Measurements from ENCODE around the gene CYLD. TPM values are rescaled to one million over a fixed set of nuclear protein-coding genes. Genes with fewer than 3 reads are reported as not detected.

The CYLD gene
- total RNA-seq, 1 donor = 61.9 TPM

GRCh38 chr16:50809561-50809960 lies 67.7 kb downstream of the CYLD start:
- H3K27me3 ChIP-seq (ENCODE audit: insufficient read depth, low read length) = no peaks in the 10 kb centered on the region
- H3K36me3 ChIP-seq (ENCODE audit: insufficient read depth, low read length) = no peaks in the 10 kb centered on the region
- no peak overlapping the region for H3K27ac ChIP-seq (ENCODE audit: low read depth, low read length)
- TF ChIP-seq CTCF (IDR thresholded peaks at IDR 0.05; ENCODE audit: extremely low read depth, low read depth, low read length) = no peak
- H3K4me2 ChIP-seq (ENCODE audit: insufficient read depth, low read length) = no peak overlapping the region
- no peak overlapping the region for H2AFZ ChIP-seq (ENCODE audit: low read length)
- H3K9me3 ChIP-seq (ENCODE audit: low read depth, low read length) = no peaks in the 10 kb centered on the region
- H3K79me2 ChIP-seq (ENCODE audit: insufficient read depth, low read length) = no peaks in the 10 kb centered on the region
- no peaks in the 10 kb centered on the region for H4K20me1 ChIP-seq (ENCODE audit: insufficient read depth, low read length)
- H3K4me1 ChIP-seq (ENCODE audit: insufficient read depth, low read length) = no peaks in the 10 kb centered on the region
- no peak for DNase-seq (ENCODE audit: insufficient read length, low spot score, missing footprints)
- no peak overlapping the region for H3K4me3 ChIP-seq (ENCODE audit: insufficient read depth, low read length)

- no peaks in the 10 kb centered on the region for H3K9me3 ChIP-seq (ENCODE audit: low read depth, low read length)
- no peaks in the 10 kb centered on the region for H3K36me3 ChIP-seq (ENCODE audit: insufficient read depth, low read length)
- DNase-seq (ENCODE audit: insufficient read length, low spot score, missing footprints) = no peak
These were observed 68.5 kb downstream of the CYLD start for GRCh38 chr16:50810241-50810965.

GRCh38 chr16:50812046-50812445 lies 70.2 kb downstream of the CYLD start:
- H3K79me2 ChIP-seq (ENCODE audit: insufficient read depth, low read length) = no peaks in the 10 kb centered on the region
- H3K4me2 ChIP-seq (ENCODE audit: insufficient read depth, low read length) = no peak overlapping the region
- H2AFZ ChIP-seq (ENCODE audit: low read length) = no peak overlapping the region
- no peaks in the 10 kb centered on the region for H3K9me3 ChIP-seq (ENCODE audit: low read depth, low read length)
- H3K36me3 ChIP-seq (ENCODE audit: insufficient read depth, low read length) = no peaks in the 10 kb centered on the region
- H3K27ac ChIP-seq (ENCODE audit: low read depth, low read length) = no peak overlapping the region
- DNase-seq (ENCODE audit: insufficient read length, low spot score, missing footprints) = no peak
- no peak for TF ChIP-seq CTCF (IDR thresholded peaks at IDR 0.05; ENCODE audit: extremely low read depth, low read depth, low read length)
- H4K20me1 ChIP-seq (ENCODE audit: insufficient read depth, low read length) = no peaks in the 10 kb centered on the region
- H3K4me1 ChIP-seq (ENCODE audit: insufficient read depth, low read length) = no peaks in the 10 kb centered on the region
- H3K27me3 ChIP-seq (ENCODE audit: insufficient read depth, low read length) = no peaks in the 10 kb centered on the region
- H3K4me3 ChIP-seq (ENCODE audit: insufficient read depth, low read length) = no peak overlapping the region

More at GRCh38 chr16:50810241-50810965, 68.5 kb downstream of the CYLD start:
- TF ChIP-seq CTCF (IDR thresholded peaks at IDR 0.05; ENCODE audit: extremely low read depth, low read depth, low read length) = no peak
- no peaks in the 10 kb centered on the region for H3K79me2 ChIP-seq (ENCODE audit: insufficient read depth, low read length)
- no peaks in the 10 kb centered on the region for H3K27me3 ChIP-seq (ENCODE audit: insufficient read depth, low read length)
- no peaks in the 10 kb centered on the region for H3K4me1 ChIP-seq (ENCODE audit: insufficient read depth, low read length)
- H3K27ac ChIP-seq (ENCODE audit: low read depth, low read length) = no peak overlapping the region
- no peak overlapping the region for H3K4me3 ChIP-seq (ENCODE audit: insufficient read depth, low read length)
- H4K20me1 ChIP-seq (ENCODE audit: insufficient read depth, low read length) = no peaks in the 10 kb centered on the region
- H3K4me2 ChIP-seq (ENCODE audit: insufficient read depth, low read length) = no peak overlapping the region
- H2AFZ ChIP-seq (ENCODE audit: low read length) = no peak overlapping the region

GRCh38 chr16:50812876-50813466 lies 71.1 kb downstream of the CYLD start:
- no peak for DNase-seq (ENCODE audit: insufficient read length, low spot score, missing footprints)
- TF ChIP-seq CTCF (IDR thresholded peaks at IDR 0.05; ENCODE audit: extremely low read depth, low read depth, low read length) = no peak
- Histone ChIP-seq H3K4me2 (ENCODE audit: insufficient read depth, low read length) (no peak overlapping the region), H2AFZ (ENCODE audit: low read length) (no peak overlapping the region), H3K4me3 (ENCODE audit: insufficient read depth, low read length) (no peak overlapping the region), H3K36me3 (ENCODE audit: insufficient read depth, low read length) (no peaks in the 10 kb centered on the region), H3K9me3 (ENCODE audit: low read depth, low read length) (no peaks in the 10 kb centered on the region), H3K4me1 (ENCODE audit: insufficient read depth, low read length) (no peaks in the 10 kb centered on the region), H3K27me3 (ENCODE audit: insufficient read depth, low read length) (no peaks in the 10 kb centered on the region), H4K20me1 (ENCODE audit: insufficient read depth, low read length) (no peaks in the 10 kb centered on the region), H3K79me2 (ENCODE audit: insufficient read depth, low read length) (no peaks in the 10 kb centered on the region), H3K27ac (ENCODE audit: low read depth, low read length) (no peak overlapping the region)

Measured in osteoblast (primary cell).